NCI-H345 treated with DMSO at 0.1 percent for 48 hours (cell line): ENCODE data around the gene NRP1.
A peak's percentile ranks its signal among the peaks of the same experiment; 100 is the strongest.

ENCODE experiments used
- DNase-seq: peaks from one replicate; lab custom pipeline; 2025; ENCODE audit not compliant: unreplicated experiment; lab: John Stamatoyannopoulos, UW

Gene NRP1

DNA sequence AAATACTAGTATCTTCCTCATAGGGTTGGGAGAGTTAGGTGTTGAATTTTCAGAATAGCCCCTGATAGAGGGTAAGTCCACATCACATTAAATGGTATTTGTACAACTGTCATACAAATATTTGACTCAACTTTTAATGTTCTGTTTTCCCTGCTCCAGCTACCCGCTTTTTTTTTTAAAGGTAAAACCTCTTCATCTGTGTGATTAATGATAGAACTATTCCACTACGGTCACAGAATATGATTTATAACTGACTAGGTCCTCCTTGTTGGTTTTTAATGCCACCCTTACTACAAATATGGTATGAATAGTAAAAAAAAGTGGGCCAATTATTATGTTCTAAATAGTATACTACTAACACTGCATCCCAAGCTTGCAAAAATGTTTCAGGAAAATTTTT, 15.6 kb upstream of the NRP1 start:
- no peak for DNase-seq

DNA sequence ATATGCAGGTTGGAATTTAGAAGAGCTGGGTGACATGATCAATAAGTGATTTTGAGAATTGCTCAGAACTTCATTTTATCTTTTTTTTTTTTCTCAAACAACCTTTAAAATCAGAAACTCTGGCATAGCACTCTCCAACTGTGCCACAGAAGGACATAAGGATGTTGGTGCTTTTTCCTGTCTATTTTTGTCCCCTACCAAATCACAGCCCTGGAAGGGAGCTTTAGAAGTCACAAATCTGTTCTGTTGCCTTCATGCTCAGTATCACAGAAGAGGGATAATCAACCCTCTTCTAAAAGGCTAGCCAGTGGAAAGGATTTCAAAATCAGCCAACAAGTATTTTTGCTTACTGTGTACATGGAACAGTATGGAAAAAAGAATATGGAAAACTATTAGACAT, 14.8 kb upstream of the NRP1 start:
- no peak for DNase-seq

DNA sequence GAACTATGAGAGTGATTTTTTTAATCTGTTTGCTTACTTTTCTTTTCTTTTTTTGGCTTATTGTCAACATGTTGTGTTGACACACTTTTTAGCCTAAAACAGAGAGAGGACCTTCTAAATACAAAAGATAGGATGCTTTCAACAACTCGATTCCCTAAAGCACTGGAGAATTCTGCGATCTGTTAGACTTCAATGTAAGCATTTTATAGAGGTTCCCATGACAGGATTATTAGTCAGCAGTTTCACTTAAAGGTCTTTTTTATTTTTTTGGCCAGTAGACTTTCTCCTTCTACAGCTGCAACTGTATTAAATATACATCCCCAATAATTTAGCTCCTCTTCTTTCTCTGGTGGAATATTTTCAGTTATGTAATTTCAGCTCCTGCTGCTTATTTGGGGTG, 12.7 kb upstream of the NRP1 start:
- no peak for DNase-seq

DNA sequence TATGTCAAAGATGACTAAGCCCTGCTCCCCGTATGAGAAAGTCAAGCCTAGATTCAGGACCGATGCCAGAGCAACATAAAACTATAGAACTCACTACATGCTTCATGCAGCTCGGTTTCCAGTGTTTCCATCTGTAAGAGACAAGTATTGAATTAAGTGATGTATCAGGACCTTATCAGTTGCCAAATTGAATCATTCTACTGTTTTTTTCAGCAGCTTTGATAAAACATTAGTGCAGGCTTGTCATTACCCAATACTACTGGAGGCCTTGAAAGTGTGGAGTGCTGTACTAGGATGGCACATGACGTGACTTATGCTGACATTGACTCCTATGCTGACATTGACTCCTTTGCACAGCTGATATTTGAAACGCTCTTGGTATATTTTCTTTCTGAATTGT, 10.8 kb upstream of the NRP1 start:
- no peak for DNase-seq

DNA sequence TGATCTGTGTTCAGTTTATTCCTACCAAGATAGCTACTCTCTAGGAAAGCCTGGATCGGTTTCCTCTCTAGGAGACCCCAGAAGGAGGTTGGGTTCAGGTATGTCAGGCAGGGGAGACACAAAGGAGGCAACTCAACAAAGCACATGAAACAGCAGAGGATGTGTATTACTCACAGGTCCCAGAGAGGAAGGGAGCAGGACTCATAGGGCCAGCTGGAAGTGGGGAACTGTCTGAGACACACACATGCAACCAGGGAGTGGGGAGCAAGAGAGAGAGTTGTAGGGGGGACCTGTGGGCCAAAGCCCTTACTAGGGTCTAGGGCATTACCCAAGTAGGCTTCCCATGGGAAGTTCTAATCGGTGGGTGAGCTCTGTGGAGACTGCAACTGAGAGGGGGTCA, 10.2 kb upstream of the NRP1 start:
- no peak for DNase-seq

DNA sequence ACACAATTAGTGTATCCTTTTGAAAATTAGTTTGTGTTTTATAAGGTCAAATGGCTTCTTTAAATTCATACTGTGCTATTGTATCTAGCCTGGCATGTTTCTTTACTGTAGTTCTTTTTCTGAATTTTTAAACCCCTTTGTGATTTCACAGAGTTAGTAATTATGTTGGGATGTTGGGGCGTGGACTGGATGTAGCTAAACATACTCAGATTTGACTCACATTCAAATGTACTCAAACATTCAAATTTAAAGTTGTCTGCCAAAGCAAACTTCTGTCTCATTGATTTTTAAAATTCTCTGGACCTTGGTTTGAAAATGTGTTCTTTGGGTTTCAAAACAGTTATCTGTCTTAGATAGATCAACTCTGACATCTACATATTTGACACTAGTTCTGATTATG, 7.2 kb upstream of the NRP1 start:
- no peak for DNase-seq

DNA sequence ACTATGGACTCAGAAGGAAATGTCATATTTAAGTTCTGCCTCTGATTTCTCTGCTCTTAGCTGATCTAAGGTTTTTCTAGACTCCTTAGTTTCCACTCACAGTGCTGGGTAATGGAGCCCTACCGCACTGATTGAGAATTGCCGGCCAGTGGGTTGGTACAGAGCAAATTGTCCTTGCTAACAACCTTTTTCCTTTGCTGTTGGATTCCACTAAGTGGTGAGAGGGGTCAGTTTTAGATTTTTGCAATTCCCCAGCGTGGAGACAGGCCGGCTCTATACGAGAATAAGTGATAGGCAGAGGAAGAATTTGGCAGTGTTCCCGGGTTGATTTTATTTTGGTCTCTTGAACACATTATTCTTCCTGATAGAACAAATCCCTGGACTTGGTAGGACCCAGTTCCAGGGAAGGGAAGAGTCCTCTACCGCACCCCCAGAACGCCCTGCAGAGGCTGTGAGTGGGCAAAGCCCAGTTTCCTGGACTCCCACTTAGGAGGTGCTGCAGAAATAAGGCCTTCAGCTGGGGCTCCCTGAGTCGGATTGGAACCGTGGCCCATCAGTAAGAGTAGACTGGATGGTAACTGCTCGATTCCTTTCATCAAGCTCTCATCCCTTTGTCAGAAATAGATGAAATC, 3.0 kb upstream of the NRP1 start:
- DNase-seq: no peak

DNA sequence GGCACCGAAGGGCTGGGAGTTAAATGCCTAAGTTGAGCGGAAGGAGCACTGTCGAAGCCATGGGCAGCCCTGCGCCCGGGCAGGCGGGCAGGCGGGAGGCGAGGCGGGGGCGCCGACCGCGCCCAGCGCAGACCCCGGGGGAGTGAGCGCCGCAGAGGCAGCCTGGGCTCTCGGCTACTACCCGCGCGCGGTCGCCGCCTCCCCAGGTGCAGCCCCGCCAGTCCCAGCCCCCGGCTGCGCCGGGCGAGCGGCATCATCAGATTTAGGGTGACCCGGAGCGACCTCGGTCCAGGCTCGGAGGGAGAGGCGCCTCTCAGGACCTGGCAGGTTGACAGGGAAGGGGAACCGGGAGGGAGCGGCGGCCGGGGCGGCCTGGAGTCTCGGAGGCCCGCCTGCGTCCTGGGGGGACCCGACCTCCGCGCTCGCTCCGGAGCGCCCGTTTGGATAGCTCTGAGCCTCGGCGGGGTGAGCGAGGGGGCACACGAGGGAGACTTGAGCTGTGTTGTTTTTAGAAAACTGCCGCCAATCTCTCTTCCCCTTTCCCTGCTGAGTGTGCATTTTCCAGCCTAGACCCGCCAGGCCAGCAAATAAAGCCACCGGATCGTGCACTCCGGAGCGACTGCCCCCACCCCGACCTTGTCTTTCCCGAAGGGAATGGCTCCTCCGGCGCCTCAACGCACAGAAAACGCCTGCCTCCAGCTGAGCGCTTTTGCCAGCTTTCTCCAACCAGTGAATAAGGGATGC, 2.3 kb upstream of the NRP1 start:
- DNase-seq: no peak

DNA sequence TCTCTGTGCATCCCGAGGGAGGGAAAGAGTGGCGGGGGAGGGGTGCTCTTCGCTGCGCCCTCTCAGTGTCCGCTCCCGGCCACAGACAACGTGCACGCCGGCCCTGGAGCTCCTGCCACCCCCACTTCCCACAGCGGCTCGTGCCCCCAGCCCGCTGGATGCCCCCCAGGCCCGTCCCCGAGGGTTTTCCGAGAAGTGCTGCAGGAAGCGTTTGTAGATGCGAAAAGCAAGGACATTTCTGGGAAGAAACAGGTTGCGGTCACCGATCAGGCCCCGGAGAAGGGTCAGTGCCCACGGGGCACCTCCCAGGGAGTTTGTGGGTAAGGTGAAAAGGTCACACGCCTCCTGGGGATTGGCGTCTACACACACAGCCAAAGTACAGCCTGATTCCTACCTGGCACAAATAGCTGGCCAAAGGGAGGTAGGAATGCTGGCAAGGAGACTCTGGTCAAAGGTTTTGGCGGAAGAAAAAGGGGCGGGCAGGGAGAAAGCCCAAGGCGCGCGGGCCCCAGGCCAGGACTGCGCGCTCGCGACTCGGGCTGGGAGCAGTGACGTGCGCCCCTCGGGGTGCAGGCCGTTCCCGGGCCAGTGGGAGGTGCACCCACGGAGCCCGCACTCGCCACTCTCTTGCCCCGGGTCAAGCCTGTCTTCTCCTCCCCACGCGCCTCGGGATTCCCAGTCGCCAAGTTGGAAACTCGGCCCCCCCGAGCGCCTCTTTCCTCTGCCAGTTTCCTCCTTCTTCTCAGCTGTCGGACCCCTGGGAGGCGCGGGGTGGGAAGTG, 1.5 kb upstream of the NRP1 start:
- DNase-seq: no peak

DNA sequence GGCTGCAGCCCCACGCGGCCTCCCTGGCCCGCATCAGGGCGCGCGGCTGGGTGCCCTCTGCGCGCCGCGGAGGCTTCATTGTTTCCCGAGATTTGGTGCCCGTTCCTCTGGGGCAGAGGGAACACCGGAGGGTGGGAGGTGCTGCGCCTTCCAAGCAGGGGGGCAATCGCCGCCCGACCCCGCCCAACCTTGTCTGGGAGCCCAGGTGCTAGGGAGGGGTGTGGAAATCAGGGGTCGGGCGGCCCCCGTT, 1.0 kb upstream of the NRP1 start:
- no peak for DNase-seq

DNA sequence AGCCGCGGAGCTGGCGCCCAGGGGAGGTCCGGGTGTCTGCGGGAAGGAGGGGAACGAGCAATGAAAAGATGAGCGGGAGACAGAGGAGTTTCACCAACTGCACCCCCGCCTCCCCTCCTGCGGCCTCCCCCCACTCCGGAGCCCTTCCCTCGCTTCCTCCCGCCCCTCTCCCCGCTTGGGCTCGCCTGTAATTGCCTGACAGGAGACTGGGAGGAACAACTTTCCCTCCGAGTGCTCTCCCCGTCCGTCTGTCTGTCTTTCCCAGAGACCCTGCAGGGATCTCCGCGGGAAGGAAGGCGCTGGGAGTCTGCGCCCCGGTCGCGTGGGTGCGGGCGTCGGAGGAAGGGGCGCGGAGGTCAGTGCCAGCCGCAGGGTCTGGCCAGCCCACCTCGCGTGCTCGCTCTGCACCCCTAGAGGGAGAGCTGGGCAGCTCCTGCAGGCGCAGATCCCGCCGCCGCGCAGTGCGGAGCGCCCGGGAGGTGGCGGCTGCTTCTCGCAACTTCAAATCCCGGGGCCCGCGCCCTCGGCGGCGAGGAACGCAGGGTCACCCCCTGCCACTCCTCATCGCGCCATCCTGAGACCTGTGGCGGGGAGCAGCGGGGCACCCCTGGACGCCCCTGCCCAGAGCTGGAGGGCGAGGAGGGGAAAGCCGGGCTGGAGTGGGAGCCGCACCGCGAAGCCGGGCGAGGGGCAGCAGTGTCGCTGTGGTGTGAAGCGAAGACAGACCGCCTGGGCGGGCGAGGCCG, 511 bp upstream of the NRP1 start:
- DNase-seq: peak; percentile 35

DNA sequence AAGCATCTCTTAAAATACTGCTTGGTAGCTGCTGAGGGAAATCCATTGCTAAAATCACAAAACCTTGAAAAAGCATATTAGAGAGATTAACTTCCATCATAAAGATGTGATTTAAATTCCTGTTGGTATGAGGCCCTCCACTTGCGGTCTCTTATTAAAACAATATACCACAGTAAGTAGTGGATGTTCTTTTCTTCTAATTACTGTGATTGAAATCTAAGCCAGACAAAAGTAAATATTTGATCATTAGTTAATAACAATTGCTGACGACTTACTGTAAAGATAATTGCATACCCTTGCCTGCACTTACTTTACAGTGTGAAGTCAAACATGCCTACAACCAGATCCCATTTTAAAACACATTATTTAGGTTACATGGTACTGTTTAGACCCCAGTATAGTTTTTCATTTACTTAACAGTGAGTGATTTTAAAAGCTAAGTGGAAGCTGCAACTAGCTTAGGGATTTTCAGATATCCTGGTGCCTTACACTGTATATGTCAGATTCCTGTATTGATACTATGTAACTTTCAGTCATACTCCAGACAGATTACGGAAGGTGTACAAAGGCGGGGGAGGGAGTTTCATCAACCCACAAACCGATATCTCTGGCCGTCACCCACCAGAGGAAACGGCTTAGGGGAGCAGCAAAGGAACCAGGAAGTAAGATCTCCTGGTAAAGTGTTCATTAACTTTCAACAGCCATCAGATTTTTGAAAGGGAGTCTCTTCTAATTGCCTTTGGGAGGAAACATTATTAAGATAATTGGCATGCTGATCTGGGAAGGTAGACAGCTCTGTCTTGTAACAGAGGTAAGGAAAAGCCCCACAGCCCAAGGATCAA, 986 bp downstream of the NRP1 start:
- no peak for DNase-seq

DNA sequence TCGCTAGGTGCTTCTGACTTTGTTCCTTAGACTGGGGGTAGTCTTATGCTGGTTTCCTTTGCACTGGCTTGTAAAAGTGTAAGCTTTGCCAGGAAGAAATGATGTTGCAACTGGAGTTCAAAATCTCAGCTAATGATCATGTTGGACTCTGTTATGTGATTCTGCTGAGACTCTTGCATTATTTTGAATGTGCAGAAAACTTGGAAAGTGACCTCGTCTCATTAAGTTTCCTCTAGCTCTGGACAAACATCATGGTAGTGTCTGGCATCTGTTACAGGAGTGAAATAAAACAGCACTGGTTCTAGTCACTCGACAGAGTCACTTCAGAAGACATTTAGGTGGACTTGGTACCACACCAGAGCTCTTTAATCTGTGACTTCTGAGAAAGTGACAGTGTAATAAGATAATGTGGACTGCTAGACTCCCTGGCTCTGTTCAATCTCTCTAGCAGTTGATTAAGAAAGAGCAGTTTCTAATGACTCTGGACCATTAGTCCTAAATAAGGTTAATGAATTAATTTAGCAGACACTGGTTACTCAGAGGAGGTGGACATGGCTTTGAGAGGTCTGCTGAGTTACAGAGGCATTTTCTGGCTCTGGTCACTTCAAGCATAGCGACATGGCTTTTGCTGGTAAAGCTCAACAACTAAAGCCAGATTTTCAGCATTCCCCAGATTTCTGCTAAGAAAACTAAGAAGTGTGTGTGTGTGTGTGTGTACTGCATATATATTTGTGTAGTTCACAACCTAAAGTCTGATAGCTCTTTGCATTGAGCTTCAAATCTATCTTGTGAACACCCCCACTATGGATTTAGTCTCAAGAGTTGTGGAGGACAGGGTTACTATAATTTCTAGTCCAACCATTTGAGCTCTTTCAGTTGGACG, 2.0 kb downstream of the NRP1 start:
- no peak for DNase-seq

DNA sequence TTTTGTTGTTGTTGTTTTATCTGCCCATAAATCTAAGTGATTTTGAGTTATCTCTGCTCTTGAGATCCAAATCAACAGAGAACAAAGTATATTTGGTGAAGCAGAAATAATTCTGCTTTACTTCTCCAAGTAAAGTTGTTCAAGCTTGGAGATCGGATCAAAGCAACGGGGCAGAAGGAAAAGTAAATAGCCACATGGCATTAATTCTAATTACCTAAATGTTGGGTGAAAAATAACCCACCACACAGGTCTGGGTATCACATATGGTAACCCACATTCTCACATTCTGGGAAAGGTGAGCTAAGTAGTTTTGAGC, 3.1 kb downstream of the NRP1 start:
- no peak for DNase-seq

DNA sequence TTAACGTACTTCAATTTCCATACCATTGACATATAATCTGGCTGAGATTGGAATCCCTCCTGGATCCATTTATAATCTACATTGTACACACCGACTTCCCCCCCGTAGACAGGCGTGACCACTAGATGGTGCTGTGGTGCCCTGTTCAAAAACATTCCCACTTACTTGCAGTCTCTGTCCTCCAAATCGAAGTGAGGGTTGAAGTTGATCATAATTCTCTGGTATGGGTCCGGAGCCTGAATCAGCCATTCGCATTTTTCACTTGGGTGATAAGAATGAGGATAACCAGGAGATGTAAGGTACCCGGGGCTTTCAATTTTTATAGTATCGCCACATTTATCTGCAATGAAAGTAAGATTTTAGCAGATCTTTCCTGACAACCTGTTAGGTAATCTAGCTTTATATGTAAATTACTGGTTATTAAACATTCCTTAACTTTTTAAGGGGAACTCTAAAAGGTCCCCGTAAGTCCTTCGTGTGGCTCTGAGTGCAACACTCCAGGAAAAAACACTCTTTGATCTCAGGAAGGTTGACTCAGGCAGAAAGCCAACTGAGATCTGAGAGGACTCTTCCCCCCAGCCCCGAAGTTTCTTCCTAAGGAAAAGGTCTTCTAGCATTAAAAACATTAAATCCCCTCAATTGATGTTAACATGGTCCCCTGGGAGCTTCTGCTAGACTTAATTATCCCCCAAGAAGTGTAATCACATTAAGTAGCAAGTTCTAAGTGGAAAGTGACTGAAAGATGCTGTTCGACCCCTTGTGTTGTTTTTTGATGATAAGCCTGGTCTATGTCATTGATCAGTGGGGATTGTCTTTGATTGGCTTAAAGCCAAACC, 3.7 kb downstream of the NRP1 start:
- DNase-seq: peak; percentile 49

DNA sequence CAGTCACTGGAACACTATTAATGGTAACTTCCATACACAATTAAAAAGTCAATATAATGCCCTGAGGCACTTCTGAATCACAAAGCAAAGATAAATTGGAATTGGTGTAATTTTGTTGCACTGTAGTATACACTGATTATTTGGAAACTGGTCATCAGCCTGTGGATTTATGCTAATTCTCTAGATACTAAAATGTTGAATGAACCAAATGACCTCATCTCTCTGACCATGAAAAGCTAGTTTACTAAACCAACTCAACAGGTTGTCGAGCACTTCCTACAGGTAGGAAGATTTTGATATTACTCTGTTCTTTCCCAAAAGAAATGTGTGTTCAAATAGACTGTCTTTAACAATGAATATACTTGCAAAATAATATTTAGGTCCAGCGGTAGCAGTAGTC, 5.3 kb downstream of the NRP1 start:
- DNase-seq: no peak

DNA sequence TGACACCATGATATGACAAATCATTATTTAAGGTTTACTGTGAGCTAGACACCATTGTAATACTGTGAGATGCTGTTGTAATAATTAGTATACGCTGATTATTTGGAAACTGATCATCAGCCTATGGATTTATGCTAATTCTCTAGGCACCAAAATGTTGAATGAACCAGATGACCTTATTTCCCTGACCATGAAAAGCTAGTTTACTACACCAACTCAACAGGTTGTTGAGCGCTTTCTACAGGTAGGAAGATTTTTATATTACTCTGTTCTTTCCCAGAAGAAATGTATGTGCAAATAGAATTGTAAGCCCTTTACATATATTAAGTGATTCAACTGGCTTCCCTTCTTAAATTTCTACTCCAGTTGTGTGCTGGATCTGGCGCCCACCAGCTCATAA, 6.2 kb downstream of the NRP1 start:
- DNase-seq: no peak

DNA sequence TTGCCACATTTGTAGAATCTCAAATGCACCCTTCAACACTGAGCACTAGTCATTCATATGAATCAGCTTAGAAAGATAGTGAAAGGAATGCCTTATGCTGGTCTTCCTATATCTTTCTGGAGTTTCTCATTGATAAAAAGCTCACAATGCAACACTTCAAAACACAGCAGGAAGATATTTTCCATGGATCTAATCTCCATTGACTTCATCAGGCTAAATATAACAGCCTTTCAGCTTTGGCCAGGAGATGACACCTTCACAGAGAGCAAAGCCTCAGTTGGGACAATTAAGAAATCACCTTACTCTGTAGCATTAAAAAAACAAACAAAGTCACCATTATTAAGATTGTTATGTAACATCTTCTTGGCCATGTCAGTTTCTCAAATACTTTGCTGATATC, 6.7 kb downstream of the NRP1 start:
- DNase-seq: no peak

DNA sequence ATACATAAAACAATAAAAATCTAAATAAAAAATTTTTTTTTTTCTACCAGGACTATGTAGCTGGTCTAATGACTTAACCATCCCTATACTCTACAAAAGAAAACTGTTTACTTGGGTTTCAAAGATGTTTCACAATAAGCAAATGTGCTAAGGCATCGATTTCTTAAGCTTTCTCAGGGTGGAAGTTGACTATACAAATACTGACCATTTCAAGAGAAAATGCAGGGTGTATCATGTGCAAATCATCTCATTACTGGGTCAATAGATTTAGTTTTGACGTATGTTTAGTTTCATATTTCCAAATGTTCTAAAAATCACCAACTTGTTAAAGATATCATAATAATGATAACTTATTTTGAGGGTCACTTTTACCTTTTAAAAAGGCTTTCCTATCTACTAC, 7.5 kb downstream of the NRP1 start:
- no peak for DNase-seq
